GM19468 (cell line): ENCODE results near the gene BCAS3.

ENCODE experiments used
- ATAC-seq: cut with Tn5 transposase; IDR thresholded peaks from one replicate; pipeline ENCODE4 v1.9.1; 2021; ENCODE audit warnings: mild to moderate bottlenecking, moderate library complexity, moderate number of reproducible peaks; ENCODE audit not compliant: unreplicated experiment; ENCODE audit errors: extremely low read depth

BCAS3 gene

DNA sequence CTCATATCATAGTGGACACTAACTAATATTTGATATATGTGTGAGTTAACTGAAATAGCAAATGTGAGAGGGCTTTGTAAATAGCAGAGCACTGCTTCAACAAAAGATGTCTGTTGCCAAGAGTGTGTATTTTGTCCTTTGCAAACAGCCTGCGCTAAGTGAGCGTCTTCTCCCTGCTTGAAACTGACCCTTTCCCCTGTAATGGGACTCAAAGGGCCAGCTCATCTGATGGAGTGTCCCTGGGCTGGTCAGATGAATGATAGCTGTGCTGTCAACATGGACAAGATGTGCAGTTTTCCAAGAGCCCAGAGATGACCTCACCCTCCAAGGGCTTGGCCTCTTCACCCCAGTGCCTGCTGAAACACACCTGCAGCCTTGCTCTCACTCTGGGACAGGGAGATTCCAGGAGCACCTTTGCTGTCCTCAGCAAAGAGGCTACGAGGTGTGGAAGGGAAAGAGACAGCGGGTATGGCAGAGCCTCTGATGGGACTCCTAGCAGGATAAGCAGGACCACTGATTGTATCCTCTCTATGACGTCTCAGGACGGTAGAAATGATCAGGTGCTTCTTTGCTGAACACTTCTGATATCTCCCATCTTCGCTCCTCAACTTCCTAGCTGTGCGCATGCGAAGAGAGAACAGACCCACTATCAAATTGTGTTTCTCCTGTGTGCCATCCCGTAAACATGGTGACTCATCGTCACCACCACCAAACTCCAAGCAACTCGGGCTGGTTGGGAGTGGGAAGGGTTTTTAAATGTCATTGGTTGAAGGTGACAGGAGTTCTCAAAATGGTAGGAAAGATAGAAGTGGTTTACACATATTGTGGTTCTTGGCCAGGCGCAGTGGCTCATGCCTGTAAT is 686.2 kb downstream of the BCAS3 start:
- ATAC-seq, result no peak

DNA sequence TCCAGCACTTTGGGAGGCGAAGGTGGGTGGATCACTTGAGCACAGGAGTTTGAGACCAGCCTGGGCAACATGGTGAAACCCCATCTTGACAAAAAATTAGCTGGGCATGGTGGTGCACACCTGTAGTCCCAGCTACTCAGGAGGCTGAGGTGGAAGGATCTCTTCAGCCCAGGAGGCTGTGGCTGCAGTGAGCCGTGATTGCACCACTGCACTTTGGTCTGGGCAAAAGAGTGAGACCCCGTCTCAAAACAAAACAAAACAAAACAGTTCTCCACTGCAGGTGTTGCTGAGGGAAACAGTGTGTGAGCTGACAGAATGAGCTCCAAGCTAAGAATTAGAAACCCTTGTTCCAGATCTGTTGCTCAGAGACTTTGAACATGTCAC is 686.8 kb downstream of the BCAS3 start:
- ATAC-seq, result no peak

DNA sequence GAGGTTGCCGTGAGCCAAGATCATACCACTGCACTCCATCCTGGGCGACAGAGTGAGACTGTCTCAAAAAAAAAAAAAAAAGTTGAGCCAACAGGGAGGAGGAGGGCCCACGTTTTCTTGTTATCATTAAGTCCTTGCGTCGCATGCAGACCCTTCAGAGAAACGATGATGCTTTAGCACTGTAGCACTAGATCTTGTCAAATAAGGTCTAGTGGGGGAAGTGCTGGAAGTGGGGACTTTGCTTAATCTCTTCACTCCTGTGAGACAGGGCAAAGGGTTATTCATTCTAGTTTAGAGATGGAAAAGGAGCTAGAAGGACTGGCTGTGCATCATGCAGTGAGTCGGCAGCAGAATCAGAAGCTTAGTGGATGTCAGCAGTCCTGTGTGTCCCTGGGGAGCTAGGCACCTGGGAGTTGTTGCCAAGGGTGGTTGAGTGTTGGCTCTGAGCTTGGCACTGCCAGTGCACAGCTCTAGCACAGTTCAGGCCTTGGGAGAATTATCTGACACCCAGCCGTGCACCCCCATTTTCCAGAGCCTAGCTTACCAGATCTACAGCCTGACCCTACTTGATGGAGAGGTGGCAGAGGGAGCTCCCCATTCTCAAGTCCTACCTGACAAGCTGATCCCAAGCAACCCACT is 688.5 kb downstream of the BCAS3 start:
- ATAC-seq, result no peak

DNA sequence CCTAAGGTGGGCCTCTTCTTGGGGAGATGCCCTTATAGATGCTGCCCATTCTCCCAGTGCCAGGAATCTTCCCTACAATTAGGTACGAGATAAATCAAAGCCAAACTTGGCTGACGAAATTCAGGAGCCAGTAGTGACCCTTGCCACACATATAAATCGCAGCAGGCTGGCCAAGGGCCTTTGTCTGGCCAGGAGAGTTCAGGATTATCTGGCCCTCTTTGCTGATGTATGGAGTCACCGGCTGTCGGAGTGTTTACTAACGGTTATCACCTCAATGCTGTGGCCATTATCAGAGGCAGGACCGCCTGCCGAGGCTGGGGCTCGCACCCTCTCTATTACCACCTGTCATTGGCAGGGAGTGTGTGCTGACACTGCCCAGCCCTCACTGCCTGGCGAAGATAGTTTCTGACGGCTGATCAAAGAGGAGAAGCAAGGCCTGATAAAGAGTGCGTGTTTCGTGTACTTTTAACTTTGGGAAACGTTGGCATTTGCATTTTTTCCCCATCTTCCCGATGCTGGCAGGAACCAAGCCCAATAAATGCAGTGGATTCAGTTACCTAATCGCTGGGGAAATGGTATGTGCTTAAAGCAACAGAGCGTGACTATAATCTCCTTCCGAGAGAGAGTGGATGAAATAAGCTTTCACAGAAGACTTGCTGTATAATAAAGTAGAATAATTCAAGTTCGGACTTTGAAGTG is 689.2 kb downstream of the BCAS3 start:
- no peak for ATAC-seq

DNA sequence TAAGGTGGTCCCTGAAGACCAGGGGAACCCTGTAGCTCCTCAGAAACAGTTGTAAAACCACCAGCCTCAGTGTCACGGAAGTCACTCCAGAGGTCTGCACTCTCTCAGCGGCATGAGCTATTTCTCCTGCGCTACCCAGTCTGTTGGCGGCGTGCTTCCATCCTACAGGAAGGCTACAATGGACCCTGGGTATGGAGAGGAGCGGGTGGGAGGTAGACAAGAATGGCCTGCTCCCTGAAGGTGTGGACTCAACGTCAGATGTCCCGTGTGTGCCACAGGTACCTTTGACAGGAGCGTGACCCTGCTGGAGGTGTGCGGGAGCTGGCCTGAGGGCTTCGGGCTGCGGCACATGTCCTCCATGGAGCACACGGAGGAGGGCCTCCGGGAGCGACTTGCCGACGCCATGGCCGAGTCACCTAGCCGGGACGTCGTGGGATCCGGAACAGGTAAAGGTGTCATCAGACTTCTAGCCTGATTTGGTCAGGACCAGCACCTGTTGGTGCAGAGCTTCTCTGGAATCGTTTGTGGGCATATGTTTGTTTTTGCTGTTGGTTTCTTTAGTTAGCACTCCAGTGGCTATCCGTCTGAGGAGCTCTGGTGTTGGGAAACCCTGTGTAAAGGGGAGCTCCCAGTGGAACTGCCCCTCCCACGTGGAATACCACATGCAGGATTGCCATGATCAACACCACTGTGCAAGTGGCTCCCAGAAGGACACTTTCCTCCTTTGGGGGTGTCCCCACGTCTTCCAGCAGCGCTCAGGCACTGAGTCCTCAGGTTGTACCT is 690.6 kb downstream of the BCAS3 start:
- ATAC-seq, result no peak

DNA sequence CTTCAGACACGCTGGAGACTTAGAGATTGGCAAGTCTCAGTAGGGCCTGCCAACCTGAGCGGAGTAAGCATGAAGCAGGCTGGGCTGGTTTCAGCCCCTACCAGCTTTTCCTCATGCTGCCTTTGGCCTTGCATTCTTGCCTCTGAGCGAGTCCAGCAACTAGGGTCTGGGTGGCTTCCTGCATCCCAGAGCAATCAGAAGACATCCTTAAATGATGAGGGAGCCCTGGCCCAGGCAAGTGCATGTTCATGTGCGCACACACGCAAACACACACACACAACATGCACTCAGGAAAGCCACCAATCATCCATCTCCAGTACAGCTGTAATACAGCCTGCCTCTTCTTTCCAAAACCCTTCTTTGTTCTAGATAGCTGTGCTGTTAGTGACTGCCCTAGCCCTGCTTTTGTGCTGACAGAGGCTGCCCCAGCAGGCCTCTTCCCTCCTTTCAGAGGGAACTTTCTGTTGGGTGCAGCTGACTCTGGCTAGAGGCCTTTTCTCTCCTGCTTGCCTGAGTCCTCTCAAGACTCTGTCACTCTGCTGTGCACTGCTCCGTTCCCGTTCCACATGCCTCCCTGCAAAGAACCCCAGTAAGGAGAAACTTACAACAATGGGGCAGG is 691.3 kb downstream of the BCAS3 start:
- ATAC-seq, result no peak

DNA sequence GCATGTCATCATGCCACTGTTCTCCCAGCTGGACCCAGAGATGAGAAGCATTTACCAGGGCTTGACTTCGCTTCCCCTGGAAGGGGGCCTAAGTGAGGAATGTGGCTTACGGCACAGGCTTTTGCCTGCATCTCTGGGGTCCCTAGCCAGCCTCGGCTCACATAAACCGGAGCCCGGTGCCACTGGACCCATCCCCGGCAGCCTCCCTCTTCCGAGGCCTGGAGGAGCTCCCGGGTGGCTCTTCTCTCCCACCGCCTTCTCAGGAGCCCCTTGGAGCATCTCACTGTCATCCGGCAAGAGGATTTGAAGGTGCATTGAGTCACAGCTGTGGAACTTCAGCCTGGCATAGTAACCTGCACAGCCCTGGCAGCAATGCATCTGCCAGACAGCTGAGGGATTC is 692.1 kb downstream of the BCAS3 start:
- no peak for ATAC-seq

DNA sequence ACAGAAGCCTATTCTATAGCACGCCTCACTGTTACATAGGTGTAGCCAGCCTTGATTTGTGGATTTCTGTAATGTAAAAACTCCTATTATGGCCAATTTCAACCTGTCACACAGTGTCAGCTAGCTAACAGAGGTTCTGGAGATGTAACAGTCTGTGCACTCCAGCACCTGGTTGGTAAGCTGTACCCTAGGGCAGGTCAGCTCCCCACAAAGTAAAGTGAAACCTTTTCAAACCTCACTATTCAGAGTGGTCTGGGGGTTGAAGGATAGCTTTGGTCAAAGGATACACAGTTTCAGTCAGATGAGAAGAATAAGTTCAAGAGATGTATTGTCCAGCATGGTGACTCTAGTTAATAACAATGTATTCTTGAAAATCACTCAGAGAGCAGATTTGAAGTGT is 693.5 kb downstream of the BCAS3 start:
- ATAC-seq, result no peak

DNA sequence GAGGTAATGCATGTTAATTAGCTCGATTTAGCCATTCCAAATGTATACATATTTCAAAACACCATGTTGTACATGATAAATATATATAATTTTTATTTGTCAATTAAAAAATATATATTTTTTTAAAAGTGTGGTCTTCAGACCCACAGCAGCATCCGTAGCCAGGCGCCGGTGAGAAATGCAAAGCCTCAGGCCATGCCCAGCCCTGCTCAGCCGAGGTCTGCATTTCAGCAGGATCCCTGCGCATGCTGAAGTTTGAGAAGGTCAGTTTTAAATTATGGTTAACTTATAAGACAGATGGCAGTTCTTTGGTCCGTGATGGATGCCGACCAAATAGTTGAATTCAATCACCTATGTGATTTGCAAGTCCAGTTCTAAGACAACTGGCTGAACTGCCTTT is 694.0 kb downstream of the BCAS3 start:
- ATAC-seq, result no peak

DNA sequence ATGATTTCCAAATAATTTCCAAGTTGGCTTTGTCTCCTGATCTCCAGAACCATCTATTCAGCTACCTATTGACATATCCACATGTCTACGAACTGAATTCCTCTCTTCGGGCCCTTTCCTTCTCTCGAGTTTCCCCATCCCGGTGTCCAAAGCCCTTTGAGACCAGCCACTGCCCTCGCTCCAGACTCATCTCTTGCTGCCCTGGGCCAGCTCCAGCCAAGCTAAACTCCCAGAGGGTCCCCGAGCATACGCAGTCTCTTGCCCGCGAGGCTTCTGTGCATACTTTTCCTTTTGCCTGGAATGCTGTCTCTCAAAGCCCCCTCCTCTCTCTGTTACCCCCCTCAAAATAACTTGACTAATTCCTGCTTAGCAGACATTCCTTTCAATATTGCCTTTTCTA is 694.8 kb downstream of the BCAS3 start:
- ATAC-seq, result no peak

DNA sequence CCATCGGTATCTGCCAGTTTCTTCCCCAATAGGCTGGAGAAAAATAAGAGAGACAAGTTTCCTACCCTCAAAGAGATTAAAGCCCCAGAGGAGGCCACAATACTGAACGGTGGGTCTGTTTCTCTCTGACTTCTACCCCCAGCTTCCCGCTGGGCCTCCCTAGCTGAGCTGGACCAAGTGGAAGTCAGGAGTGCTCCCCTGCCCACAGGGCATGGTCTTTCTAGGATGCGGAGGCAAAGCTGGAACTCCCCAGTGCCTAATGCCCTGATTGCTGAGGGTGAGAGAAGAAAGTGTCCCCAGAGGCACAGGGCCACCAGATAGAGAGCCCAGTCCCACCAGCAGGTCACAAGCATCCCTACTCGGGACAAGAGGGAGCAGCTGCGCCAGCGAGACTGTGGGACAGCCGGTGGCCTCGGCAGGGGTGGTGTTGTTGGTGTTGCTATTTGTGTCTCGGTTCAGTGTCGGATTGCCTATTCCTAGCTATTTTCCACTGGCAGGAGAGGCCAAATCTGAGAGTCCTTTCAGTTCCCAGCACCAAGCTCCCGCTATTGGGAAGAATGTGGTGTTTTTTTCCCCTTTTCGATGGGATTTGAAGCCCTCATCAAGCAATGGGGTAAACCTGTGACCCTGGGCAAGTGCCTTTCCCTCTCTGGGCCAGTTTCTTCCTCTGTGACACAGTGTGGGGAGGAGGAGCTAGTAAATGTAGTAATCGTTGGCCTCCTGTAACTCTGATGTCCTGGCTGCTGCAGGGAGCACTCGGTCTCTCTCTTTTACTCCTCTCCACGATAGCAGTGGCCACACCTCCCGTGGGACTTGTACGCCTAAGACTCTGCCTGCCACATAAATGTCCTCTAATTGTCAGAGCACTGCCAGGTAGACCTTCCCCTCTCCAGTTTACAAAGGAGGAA is 699.5 kb downstream of the BCAS3 start:
- no peak for ATAC-seq

DNA sequence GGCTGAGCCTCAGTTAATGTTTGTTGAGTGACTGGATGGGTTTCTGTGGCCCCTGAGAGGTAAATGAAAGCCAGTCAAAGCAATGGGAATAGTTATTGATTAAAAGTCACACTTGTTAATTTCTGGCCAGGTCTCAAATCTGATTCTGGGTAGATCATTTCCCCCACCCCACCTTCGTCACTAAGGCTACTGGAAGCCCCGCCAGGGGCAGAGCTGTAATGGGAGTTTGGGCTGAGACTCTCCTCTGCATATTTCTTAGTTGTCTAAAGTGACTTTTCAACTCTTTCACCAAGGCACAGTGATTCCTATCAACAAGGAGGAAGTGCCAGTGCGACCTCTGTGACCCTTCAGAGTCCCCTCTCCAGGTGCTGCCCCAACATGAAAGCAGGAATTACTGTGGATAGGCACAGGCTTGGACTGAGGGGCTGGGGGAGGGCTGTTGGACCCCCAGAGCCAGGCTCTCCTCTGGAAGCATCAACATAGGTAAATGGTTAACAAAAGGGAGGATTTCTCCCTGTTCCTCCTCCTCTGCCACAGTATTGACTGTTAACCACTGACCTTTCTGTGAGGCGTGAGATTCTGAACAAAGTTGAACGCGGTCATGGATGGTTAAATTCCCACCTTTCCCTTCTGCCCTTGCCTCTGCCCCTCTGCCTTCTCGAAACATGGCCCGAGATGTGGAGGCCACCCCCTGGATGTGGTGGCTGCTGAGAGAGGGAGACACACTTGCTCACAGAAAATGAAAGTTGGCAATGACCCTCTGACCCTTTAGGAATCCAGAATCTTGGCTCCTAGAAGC is 701.2 kb downstream of the BCAS3 start:
- ATAC-seq, result no peak

DNA sequence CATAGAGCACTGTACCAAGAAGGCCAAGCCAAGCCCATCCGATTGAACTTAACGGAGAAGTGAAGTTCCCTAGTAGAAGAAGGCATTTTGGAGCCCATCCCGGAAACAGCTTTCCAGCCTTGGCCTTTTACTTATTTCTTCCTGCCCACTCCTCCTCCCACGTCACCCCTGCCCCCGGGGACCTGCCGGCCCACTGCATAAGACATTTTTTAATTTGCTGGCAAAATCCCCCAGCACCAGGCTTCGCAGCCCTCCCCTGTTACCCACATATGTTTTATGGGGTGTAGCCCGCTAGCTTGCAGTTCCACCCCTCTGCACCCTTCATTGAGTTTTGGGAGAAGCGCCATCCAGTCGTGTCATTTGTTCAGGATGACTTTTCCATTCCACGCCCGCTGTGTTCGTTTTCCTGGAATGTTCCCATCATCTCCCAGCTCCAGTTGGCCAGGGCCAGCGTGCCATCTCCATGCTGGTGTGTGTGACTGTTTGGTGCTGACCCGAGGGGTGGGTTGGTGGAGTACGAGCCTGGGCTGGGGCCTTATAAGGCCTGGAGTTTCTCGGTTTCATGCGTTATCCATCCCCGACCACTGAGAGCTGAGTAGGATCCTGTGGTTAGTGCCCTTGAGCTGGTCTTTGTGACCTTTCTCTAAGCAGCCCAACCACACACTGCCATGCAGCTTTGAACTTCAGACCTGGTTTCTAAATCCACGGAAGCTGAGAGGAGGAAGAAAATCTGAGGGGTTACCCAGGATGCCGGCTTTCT is 702.0 kb downstream of the BCAS3 start:
- no peak for ATAC-seq

DNA sequence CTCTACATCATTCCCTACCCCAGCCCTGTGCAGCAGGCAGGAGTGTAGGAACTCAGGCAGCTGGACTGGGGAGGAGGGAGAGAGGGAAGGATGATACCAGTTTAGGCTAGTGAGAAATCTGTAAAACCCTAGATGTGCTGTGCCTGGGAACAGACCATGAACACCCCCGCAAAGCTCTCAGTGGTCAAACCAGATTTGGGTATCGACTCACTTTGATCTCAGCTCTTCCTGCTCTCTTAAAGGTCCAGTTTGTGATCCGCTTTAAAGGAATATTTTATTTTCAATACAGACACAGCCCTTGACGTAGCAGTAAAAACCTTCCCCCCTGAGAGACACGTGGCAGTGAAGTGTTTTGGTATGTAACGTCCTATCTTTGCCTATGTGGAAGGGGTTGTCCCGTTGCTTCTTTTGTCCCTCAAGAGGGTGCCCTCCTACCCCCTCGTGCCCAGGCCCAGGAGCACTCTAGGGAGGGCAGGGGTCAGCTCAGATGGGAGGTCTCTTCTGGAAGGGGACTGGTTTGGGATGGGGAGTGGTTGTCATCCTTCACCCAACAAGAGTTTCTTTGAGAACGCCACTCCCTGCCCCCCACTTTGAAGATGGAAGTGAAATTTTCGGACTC is 702.7 kb downstream of the BCAS3 start:
- ATAC-seq, result no peak

DNA sequence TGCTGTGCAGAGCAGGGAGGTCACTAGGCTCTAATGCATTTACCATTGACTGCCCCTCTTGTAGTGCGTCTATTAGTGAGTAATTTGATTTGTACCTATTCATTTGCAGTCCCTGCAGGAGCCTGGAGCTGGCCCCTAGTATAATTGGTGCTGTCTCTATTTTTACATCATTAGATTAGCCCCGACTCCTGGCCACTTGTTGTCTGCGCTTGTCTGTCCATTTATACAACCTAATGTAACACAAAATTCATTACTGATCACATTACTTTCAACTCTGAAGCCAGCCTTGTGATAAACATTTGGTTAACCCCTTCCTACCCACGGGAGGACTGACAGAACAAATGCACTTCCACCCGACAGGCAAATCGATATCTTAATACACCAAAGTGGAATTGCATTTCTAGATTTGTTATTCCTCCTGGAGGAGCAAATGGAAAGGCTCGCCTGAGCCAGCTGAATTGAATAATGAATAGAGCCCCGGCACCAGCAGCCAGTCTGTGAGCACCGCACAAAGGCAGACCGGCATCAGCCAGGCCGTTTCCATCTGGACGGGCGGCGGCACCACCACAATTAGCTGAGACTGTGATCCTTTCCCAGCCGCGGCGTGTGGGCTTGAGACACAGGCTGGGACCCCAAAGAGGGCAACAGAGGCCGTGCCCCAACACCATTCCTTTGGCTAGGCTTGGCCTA is 703.3 kb downstream of the BCAS3 start:
- ATAC-seq, result no peak

DNA sequence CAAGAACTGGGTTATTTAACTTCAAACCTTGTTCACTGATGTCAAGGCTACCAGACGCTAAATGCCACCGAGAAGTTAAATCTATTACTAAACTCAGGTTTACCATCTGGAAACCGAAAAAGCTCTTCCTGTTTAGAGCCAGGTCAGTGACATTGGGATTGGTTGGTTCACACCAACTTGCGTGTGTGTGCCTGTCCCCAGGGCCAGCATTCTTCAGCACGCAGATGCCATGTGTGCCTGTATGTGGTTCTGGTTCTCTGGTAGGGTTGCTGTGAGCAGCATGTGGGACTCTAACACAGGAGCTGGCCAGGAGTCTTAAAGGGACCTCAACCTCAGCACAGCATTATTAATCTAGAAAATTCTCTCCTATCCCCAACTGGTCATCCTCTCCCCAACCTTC is 703.9 kb downstream of the BCAS3 start:
- no peak for ATAC-seq
